Endodermal cell (in vitro differentiated cells): Measurements from ENCODE around the gene PODN. TPM values are rescaled to one million over a fixed set of nuclear protein-coding genes. Genes with fewer than 3 reads are reported as not detected.

Experiments
- DNase-seq: peaks from one replicate; pipeline ENCODE4 v3.0.0-alpha.2; 2017
- H3K27ac ChIP-seq: 2 replicates; pipeline ENCODE4 v1.5.1; 2013; ENCODE audit warnings: mild to moderate bottlenecking, low read depth, low read length, moderate library complexity
- H3K27me3 ChIP-seq: 2 replicates; pipeline ENCODE4 v1.6.1; 2013; ENCODE audit warnings: mild to moderate bottlenecking, low read length, moderate library complexity; ENCODE audit not compliant: insufficient read depth, control insufficient read depth, poor library complexity, severe bottlenecking
- H3K36me3 ChIP-seq: 2 replicates; pipeline ENCODE4 v1.7.0; 2013; ENCODE audit warnings: mild to moderate bottlenecking, low read length, moderate library complexity; ENCODE audit not compliant: control insufficient read depth, insufficient read depth
- H3K4me1 ChIP-seq: one replicate; pipeline ENCODE4 v1.7.0; 2013; ENCODE audit warnings: low read length; ENCODE audit not compliant: control insufficient read depth, insufficient read depth
- H3K4me3 ChIP-seq: 2 replicates; pipeline ENCODE4 v1.5.1; 2013; ENCODE audit warnings: mild to moderate bottlenecking, low read length, moderate library complexity
- H3K9ac ChIP-seq: 2 replicates; pipeline ENCODE4 v1.6.1; 2013; ENCODE audit warnings: mild to moderate bottlenecking, low read length, moderate library complexity; ENCODE audit not compliant: poor library complexity, severe bottlenecking; ENCODE audit errors: extremely low read depth
- H3K9me3 ChIP-seq: 2 replicates; pipeline ENCODE4 v1.6.1; 2013; ENCODE audit warnings: mild to moderate bottlenecking, low read length, moderate library complexity; ENCODE audit not compliant: control insufficient read depth
- H3K27ac Mint-ChIP-seq: 2 replicates; pipeline ENCODE4 v1.8.0; 2020; ENCODE audit warnings: mixed read lengths
- H3K27me3 Mint-ChIP-seq: 2 replicates; pipeline ENCODE4 v1.8.0; 2021; ENCODE audit warnings: mild to moderate bottlenecking, mixed read lengths; ENCODE audit not compliant: insufficient read depth
- H3K36me3 Mint-ChIP-seq: 2 replicates; pipeline ENCODE4 v1.8.0; 2020; ENCODE audit warnings: low read depth, mixed read lengths
- H3K4me1 Mint-ChIP-seq: 2 replicates; pipeline ENCODE4 v1.8.0; 2020; ENCODE audit warnings: mixed read lengths
- H3K4me3 Mint-ChIP-seq: 2 replicates; pipeline ENCODE4 v1.8.0; 2020; ENCODE audit warnings: mild to moderate bottlenecking, moderate library complexity, mixed read lengths
- H3K9me3 Mint-ChIP-seq: 2 replicates; pipeline ENCODE4 v1.8.0; 2020; ENCODE audit warnings: mild to moderate bottlenecking, mixed read lengths
- WGBS, 2 experiments: methylation state at CpG; one replicate each; pipeline versions ENCODE4 v1.1.5 to v1.1.7; 2013; ENCODE audit warnings: missing lambda C conversion rate in 2 of 2, mixed read lengths in 1 of 2; ENCODE audit not compliant: insufficient coverage in 1 of 2, insufficient read length in 1 of 2; 5-methylcytosine and 5-hydroxymethylcytosine counted together
- total RNA-seq, 2 donors: library from RNA; stranded (reverse); fragmentation: NEBNext Ultra II Directional in 1 of 2; extraction: Animal tissue kit (Norgen Biotek cat#: 25700) in 1 of 2; gene quantifications; 2 replicates in 1 of 2; 3 replicates in 1 of 2; pipeline ENCODE4 v1.2.1, GENCODE V29; 2021
- TF ChIP-seq, protein P1 (sequence below): fragments of 200-600 bp; sonication (generic); conservative IDR thresholded peaks from 2 replicates; pipeline ENCODE4 v1.5.0; 2021; ENCODE audit warnings: antibody characterized with exemption, mild to moderate bottlenecking

PODN gene
- total RNA-seq, 2 donors from 2014 or later, result 3.0 to 3.6 TPM

DNA sequence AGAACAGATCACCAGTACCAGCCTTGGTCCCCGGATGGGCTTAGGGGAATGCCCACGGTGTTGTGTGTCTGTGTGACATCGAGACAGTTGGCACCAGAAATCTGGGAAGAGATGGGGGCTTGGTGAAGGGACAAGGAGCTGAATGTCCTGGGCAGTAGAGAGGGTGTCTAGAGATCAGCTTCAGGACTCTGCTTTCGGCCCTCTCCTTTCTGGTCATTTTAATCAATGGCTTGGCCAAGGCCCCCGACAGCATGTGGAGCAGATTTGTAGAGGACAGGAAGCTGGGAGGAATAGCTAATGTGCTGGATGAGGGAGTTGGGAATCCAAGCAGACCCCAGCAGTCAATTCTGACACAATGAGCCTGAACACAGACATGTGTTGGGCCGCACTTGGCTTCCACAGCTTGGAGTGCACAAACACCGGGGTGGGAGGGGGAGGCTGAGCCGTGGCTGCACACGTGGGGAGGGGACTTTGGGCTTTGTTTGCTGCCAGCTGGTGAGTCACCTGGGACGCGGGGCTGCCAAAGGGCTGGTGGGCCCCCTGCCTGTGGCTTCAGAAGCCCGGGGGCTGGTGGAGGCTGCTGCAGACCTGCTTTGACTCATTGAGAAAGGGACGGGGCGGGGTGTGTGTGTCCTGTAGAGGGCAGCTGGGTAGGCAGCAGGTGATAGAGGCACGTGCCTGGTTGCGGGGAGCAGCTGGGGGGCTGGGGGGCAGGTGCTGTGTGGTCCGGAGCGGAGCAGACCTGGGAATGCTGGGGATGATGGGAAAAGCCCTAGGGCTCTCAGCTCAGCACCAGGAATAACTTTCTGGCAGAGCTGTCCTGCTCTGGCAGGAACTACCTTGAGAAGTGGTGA is 59.5 kb downstream of the PODN start:
- no peaks in the 10 kb centered on the region for H3K36me3 Mint-ChIP-seq
- peaks cover 82% of the 10 kb centered on the region for H3K27me3 Mint-ChIP-seq
- H3K4me3 Mint-ChIP-seq, result no peak overlapping the region
- Histone ChIP-seq H3K36me3 (no peaks in the 10 kb centered on the region), H3K9ac (no peak overlapping the region), H3K4me1 (peaks cover 19% of the 10 kb centered on the region), H3K4me3 (no peak overlapping the region), H3K27me3 (peaks cover 68% of the 10 kb centered on the region), H3K9me3 (no peaks in the 10 kb centered on the region), H3K27ac (peak overlapping the region; percentile 55)
- peaks cover 58% of the 10 kb centered on the region for H3K4me1 Mint-ChIP-seq
- H3K27ac Mint-ChIP-seq, result peak overlapping the region; percentile 52
- H3K9me3 Mint-ChIP-seq, result no peaks in the 10 kb centered on the region
- TF ChIP-seq, protein P1, sequence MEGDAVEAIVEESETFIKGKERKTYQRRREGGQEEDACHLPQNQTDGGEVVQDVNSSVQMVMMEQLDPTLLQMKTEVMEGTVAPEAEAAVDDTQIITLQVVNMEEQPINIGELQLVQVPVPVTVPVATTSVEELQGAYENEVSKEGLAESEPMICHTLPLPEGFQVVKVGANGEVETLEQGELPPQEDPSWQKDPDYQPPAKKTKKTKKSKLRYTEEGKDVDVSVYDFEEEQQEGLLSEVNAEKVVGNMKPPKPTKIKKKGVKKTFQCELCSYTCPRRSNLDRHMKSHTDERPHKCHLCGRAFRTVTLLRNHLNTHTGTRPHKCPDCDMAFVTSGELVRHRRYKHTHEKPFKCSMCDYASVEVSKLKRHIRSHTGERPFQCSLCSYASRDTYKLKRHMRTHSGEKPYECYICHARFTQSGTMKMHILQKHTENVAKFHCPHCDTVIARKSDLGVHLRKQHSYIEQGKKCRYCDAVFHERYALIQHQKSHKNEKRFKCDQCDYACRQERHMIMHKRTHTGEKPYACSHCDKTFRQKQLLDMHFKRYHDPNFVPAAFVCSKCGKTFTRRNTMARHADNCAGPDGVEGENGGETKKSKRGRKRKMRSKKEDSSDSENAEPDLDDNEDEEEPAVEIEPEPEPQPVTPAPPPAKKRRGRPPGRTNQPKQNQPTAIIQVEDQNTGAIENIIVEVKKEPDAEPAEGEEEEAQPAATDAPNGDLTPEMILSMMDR, result no peak
- DNase-seq, result peak; percentile 57
- WGBS, 2 experiments, result 74 to 75% methylated on average over 4 to 18 of the region's 18 CpGs

- Mint-ChIP-seq H3K4me3 (no peak overlapping the region), H3K36me3 (no peaks in the 10 kb centered on the region), H3K27ac (no peak overlapping the region), H3K9me3 (no peaks in the 10 kb centered on the region), H3K4me1 (peaks cover 50% of the 10 kb centered on the region), H3K27me3 (peaks cover 77% of the 10 kb centered on the region)
- Histone ChIP-seq H3K4me1 (peaks cover 16% of the 10 kb centered on the region), H3K27ac (peak overlapping the region; percentile 32), H3K27me3 (peaks cover 60% of the 10 kb centered on the region), H3K9me3 (no peaks in the 10 kb centered on the region), H3K4me3 (no peak overlapping the region), H3K9ac (no peak overlapping the region), H3K36me3 (no peaks in the 10 kb centered on the region)
- no peak for DNase-seq
- TF ChIP-seq, protein P1, result no peak
- WGBS, 2 experiments, result 86 to 98% methylated on average over 8 to 10 of the region's 10 CpGs
Measured at GRCh38 chr1:53122201-53122885, 60.3 kb downstream of the PODN start.

- 90 to 100% methylated on average over 2 to 7 of the region's 7 CpGs for WGBS, 2 experiments
- Mint-ChIP-seq H3K27ac (no peak overlapping the region), H3K4me1 (peaks cover 46% of the 10 kb centered on the region), H3K9me3 (no peaks in the 10 kb centered on the region), H3K27me3 (peaks cover 75% of the 10 kb centered on the region), H3K36me3 (no peaks in the 10 kb centered on the region), H3K4me3 (no peak overlapping the region)
- Histone ChIP-seq H3K27me3 (peaks cover 53% of the 10 kb centered on the region), H3K9ac (no peak overlapping the region), H3K36me3 (no peaks in the 10 kb centered on the region), H3K4me3 (no peak overlapping the region), H3K4me1 (peaks cover 16% of the 10 kb centered on the region), H3K27ac (no peak overlapping the region), H3K9me3 (no peaks in the 10 kb centered on the region)
- peak; percentile 48 for DNase-seq
- TF ChIP-seq, protein P1, result no peak
Measured at GRCh38 chr1:53122961-53123413, 61.0 kb downstream of the PODN start.
